22Rv1 (cell line): ENCODE data around the gene TNFRSF8.

Source experiments
- H3K27ac ChIP-seq: fragments of 450-650 bp; 2 replicates; pipeline ENCODE4 v1.5.1; 2017
- CTCF ChIP-seq: fragments of 450-650 bp; IDR thresholded peaks from 2 replicates; pipeline ENCODE4 v1.5.1; 2017; ENCODE audit warnings: mild to moderate bottlenecking
- ZFX ChIP-seq: fragments of 450-650 bp; IDR thresholded peaks from 2 replicates; pipeline ENCODE4 v1.6.1; 2017; ENCODE audit warnings: antibody characterized with exemption, borderline replicate concordance

Gene TNFRSF8

GRCh38 chr1:12021616-12022015 lies 41.5 kb upstream of the TNFRSF8 start:
- H3K27ac ChIP-seq, result no peak overlapping the region

DNA sequence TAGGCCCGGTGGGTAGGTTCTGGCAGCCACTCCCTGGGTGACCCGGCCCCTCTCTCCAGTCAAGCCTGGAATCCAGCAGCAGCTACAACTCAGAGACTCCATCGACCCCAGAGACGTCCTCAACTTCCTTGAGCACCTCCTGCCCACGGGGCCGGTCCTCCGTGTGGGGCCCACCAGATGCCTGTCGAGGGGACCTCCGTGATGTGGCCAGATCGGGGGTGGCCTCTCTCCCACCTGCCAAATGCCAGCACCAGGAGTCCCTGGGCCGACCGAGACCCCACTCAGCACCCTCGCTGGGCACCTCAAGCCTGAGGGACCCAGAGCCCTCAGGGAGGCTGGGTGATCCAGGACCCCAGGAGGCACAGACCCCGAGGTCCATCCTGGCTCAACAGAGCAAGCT lies 41.1 kb upstream of the TNFRSF8 start:
- no peak overlapping the region for H3K27ac ChIP-seq

More at GRCh38 chr1:12021616-12022015, 41.5 kb upstream of the TNFRSF8 start:
- TF ChIP-seq CTCF (no peak), ZFX (no peak)

DNA sequence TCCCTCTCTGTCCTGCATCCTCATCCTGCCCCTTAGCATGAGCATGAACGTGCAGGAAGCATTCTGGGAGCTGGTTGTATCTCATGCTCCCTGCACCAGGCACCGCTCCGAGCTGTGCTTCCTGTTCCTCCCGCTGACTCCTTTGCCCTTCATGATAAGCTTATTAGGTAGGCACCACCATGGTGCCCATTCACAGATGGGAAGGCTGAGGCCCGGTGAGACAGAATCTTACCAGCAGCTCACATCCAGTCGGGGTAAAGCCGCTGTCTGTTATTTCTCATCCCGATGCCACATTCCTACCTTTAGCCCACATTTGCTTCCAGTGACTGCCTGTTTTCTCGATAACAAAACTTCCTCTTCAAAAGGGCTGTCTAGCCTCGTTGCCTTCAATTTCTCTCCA lies 36.5 kb upstream of the TNFRSF8 start:
- TF ChIP-seq CTCF (no peak), ZFX (no peak)
- H3K27ac ChIP-seq, result no peak overlapping the region

More for the DNA sequence above, 41.1 kb upstream of the TNFRSF8 start:
- TF ChIP-seq CTCF, result no peak
- no peak for TF ChIP-seq ZFX

DNA sequence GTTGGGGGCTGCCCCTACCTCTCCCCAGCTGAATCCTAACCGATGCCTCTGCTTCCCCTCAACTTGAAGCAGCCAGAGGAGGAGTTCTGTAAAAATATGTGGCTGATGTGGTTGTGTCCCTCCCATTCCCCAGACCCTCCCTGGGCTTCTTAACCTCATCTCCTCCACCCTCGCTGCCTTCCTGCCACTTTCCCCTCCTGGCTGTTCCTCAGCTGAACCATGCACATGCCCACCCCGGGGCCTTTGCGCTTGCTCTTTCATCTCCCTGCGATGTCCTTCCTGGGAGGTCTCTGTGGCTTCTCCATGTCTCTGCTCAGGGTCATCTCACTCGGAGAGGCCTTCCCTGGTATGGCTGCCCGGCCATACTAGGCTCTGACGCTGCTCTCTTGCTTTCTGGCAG lies 34.9 kb upstream of the TNFRSF8 start:
- no peak for TF ChIP-seq CTCF
- TF ChIP-seq ZFX, result no peak
- no peak overlapping the region for H3K27ac ChIP-seq

DNA sequence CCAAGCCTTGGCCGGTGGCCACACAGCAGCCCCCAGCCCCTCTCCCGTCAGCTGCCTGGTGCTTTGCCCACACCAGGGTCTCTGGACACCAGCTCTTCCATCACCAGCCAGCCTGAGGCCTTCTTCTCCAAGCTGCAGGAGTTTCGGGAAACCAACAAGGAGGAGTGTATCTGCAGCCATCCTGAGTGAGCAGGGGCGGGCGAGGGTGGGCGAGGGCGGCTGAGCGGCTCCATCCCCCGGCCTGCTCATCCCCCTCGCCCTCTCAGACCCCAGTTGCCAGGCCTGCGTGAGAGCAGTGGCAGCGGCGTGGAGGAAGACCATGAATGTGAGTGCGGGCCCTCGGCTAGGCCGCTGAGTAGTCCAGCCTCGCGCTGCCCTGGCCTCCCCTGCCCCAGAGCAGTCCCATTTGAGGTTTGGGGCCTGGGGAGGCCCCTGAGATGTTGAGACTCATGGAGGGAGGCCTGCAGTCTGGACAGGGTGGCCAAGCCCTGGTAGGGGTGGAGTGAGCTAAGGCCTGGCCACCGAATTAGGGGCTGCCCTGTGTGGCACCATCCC lies 34.1 kb upstream of the TNFRSF8 start:
- no peak overlapping the region for H3K27ac ChIP-seq
- TF ChIP-seq CTCF (no peak), ZFX (no peak)

DNA sequence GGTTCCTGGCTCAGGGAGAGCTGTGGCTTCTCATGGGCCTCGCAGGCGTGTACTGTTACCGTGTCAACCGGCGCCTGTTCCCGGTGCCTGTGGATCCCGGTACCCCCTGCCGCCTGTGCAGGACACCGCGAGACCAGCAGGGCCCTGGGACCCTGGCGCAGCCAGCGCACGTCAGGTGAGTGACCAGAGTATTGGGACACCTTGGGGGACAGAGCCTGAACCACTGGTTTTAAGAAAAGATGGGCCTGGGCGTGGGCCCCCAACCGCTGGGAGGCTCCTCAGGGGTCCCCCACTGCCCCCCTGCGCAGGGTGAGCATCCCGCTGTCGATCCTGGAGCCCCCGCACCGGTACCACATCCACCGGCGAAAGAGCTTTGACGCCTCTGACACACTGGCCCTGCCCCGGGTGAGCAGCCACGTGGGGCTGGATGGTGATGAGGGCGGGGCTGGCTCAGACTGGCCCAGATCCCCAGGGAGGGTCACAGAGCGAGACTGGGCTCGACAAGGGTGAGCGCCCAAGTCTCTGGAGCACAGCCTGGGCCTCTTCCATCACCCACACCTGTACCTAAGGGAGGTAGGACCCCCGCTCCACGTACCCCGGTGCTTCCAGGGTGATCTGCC lies 33.3 kb upstream of the TNFRSF8 start:
- H3K27ac ChIP-seq, result no peak overlapping the region
- TF ChIP-seq CTCF (no peak), ZFX (no peak)
